ENCODE measurements around the gene FAM219B.

- TF ChIP-seq MAX (IDR thresholded peaks at IDR 0.05): no peak
- TF ChIP-seq CTCF (IDR thresholded peaks at IDR 0.05; ENCODE audit: low read depth, low read length, missing input control): no peak
- no peak for TF ChIP-seq TAF1 (conservative IDR thresholded peaks at IDR 0.05)
- no peak for TF ChIP-seq EGR1 (IDR thresholded peaks at IDR 0.05; ENCODE audit: low read depth in 2 of 2)
- TF ChIP-seq JUND (IDR thresholded peaks at IDR 0.05): no peak
- TF ChIP-seq GABPA (IDR thresholded peaks at IDR 0.05 in 1 of 2, conservative IDR thresholded peaks at IDR 0.05 in 1 of 2): no peak
- no peak for TF ChIP-seq REST (IDR thresholded peaks at IDR 0.05)
- no peak for TF ChIP-seq ZBTB33 (IDR thresholded peaks at IDR 0.05)
- no peak for TF ChIP-seq SP1 (IDR thresholded peaks at IDR 0.05)
- no peak for TF ChIP-seq YY1 (IDR thresholded peaks at IDR 0.05)
- TF ChIP-seq FOXA1 (IDR thresholded peaks at IDR 0.05): no peak
- no peak for TF ChIP-seq RXRA (IDR thresholded peaks at IDR 0.05)
- TF ChIP-seq RAD21 (IDR thresholded peaks at IDR 0.05): no peak
- no peak for TF ChIP-seq NR2F2 (IDR thresholded peaks at IDR 0.05)
Observed at GRCh38 chr15:74884428-74885223, 22.0 kb downstream of the FAM219B start.

Data from liver (tissue), 3 donors.